ENCODE measurements around the gene NLRP6.

DNA sequence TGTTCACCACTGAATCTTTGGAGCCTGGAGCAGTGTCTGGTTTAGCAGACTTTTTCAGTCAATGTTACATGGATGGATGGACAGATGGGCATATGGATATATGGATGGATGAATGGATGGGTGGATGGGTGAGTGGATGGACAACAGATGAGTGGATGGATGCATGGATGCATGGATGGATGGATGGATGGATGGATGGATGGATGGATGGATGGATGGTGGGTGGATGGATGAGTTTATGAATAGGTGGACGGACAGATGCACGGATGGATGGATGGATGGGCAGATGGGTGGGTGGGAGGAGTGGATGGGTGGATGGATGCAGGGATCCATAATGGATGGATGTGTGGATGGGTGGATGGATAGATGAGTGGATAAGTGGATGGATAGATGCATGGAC lies 22.4 kb upstream of the NLRP6 start:
- TF ChIP-seq, protein P1, sequence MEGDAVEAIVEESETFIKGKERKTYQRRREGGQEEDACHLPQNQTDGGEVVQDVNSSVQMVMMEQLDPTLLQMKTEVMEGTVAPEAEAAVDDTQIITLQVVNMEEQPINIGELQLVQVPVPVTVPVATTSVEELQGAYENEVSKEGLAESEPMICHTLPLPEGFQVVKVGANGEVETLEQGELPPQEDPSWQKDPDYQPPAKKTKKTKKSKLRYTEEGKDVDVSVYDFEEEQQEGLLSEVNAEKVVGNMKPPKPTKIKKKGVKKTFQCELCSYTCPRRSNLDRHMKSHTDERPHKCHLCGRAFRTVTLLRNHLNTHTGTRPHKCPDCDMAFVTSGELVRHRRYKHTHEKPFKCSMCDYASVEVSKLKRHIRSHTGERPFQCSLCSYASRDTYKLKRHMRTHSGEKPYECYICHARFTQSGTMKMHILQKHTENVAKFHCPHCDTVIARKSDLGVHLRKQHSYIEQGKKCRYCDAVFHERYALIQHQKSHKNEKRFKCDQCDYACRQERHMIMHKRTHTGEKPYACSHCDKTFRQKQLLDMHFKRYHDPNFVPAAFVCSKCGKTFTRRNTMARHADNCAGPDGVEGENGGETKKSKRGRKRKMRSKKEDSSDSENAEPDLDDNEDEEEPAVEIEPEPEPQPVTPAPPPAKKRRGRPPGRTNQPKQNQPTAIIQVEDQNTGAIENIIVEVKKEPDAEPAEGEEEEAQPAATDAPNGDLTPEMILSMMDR (IDR thresholded peaks at IDR 0.05) = no peak
- no peak for TF ChIP-seq POLR2A (IDR thresholded peaks at IDR 0.05)
- no peak for TF ChIP-seq POLR2AphosphoS5 (IDR thresholded peaks at IDR 0.05)
